Measurements from ENCODE around the gene ECE1. TPM values are rescaled to one million over a fixed set of nuclear protein-coding genes. Genes with fewer than 3 reads are reported as not detected.
A peak's percentile ranks its signal among the peaks of the same experiment; 100 is the strongest.

ECE1 gene
- total and polyA plus RNA-seq, 10 of the 15 experiments (the other 5 are each of a cell fraction or from before 2014, with no cell fraction given), result 0.97 to 81.0 (median 37.0) TPM

- H3K9ac ChIP-seq (ENCODE audit: control insufficient read depth, insufficient read depth, low read length), result no peak overlapping the region
- no peak for ATAC-seq
Observed at GRCh38 chr1:21337454-21337927, 47.2 kb upstream of the ECE1 start.

More at GRCh38 chr1:21337454-21337927, 47.2 kb upstream of the ECE1 start:
- no peak overlapping the region for H3K4me3 ChIP-seq
- in situ Hi-C loops (cut with MboI) (no loop called here), intact Hi-C loops (cut with micrococcal nuclease; ENCODE audit: unreplicated experiment) (no loop called here)
- no peaks in the 10 kb centered on the region; the same call in 1 of the 2 replicates for H4K20me1 ChIP-seq (ENCODE audit: control insufficient read depth, insufficient read depth)
- no peaks in the 10 kb centered on the region for H3K36me3 ChIP-seq (ENCODE audit: control insufficient read depth in 2 of 2, insufficient read depth in 2 of 2, low read length in 1 of 2)
- ChIA-PET SMC1A (ENCODE audit: uncharacterized antibody, unreplicated experiment) (interaction anchor here (0.5 to 10.1 kb wide), 8 partner anchors 13 to 181 kb away, joined by 3 to 123 read pairs (median 8); partner anchors contain the start of gene ECE1), CTCF (interaction anchor here (1.0 to 7.5 kb wide), 10 partner anchors 14 to 120 kb away, joined by 3 to 104 read pairs (median 11); partner anchors contain the start of gene ECE1), RAD21 (ENCODE audit: unreplicated experiment) (interaction anchor here (0.9 to 3.6 kb wide), 11 partner anchors 7 to 83 kb away, joined by 3 to 26 read pairs (median 7); partner anchors contain the start of gene ECE1), POLR2A (interaction anchor here (0.7 to 8.9 kb wide), 6 partner anchors 7 to 80 kb away, joined by 3 to 88 read pairs (median 18); partner anchors contain the start of gene ECE1)
- peaks cover 50% of the 10 kb centered on the region for H3K4me1 ChIP-seq (ENCODE audit: control insufficient read depth, insufficient read depth, low read length)
- peak; percentile 60; the same call in 1 of the 2 replicates for TF ChIP-seq REST (IDR thresholded peaks at IDR 0.05; ENCODE audit: low read depth, low read length)
- no peak for TF ChIP-seq NFYB (IDR thresholded peaks at IDR 0.05; ENCODE audit: insufficient read depth, low read depth, low read length)
- TF ChIP-seq CHD2 (IDR thresholded peaks at IDR 0.05; ENCODE audit: borderline replicate concordance, low read depth, low read length), result no peak
- no peak for DNase-seq (ENCODE audit: low read depth, low spot score)
- no TSS peak for BruUV-seq (replicated peaks)
- 0 out of 2 replicates have a peak overlapping the region, but pooled peaks have one; percentile 13 for H3K4me2 ChIP-seq (ENCODE audit: control insufficient read depth, insufficient read depth)
- no peak overlapping the region for H3K27ac ChIP-seq (ENCODE audit: control insufficient read depth, insufficient read depth)
- H3K27me3 ChIP-seq (replicated peaks in 1 of 2; ENCODE audit: control insufficient read depth in 2 of 2, insufficient read depth in 2 of 2, low read length in 1 of 2), result no peaks in the 10 kb centered on the region
- no peak overlapping the region for H2AFZ ChIP-seq (ENCODE audit: control insufficient read depth, low read depth, low read length)
- 69% methylated on average over 8 of the region's 8 CpGs for WGBS (ENCODE audit: insufficient coverage, insufficient replicate concordance, low lambda C conversion rate, missing lambda C conversion rate)
- H3K79me2 ChIP-seq (ENCODE audit: control insufficient read depth, insufficient read depth, low read length), result peaks cover 16% of the 10 kb centered on the region
- no peak for FAIRE-seq
- H3K9me3 ChIP-seq (replicated peaks; ENCODE audit: control insufficient read depth, insufficient read depth, low read length), result no peaks in the 10 kb centered on the region

Measured in GM12878 (cell line).